RWPE1 (cell line): ENCODE measurements around the gene PROKR1.
A peak's percentile ranks its signal among the peaks of the same experiment; 100 is the strongest.

Source experiments
- CTCF ChIA-PET: fragments of 350-600 bp; sonication (Branson Sonifier 250); formaldehyde crosslinking; extraction: SDS; loops from one replicate; lab custom pipeline; 2021; lab: Yijun Ruan, JAX
- POLR2A ChIA-PET: fragments of 400-600 bp; formaldehyde crosslinking; extraction: SDS; loops from one replicate; lab custom pipeline; 2020; ENCODE audit warnings: antibody characterized with exemption; ENCODE audit not compliant: low non-redundant PET; lab: Yijun Ruan, JAX
- DNase-seq: peaks from one replicate; pipeline ENCODE4 v3.0.0; 2012; ENCODE audit warnings: low spot score
- H3K27ac ChIP-seq: fragments of 450-650 bp; 2 replicates; pipeline ENCODE4 v1.5.1; 2017
- CTCF ChIP-seq: fragments of 450-650 bp; conservative IDR thresholded peaks from 2 replicates; pipeline ENCODE4 v1.5.1; 2017; ENCODE audit warnings: low read depth, mild to moderate bottlenecking

The PROKR1 gene

GRCh38 chr2:68646303-68646702 lies 2.9 kb downstream of the PROKR1 start:
- DNase-seq, result no peak
- ChIA-PET POLR2A (no interaction called here), CTCF (interaction anchor here (0.6 to 1.7 kb wide), 6 partner anchors 16 to 183 kb away, joined by 4 to 5 read pairs (median 5); no protein-coding TSS in a partner anchor)
- H3K27ac ChIP-seq, result no peak overlapping the region
- TF ChIP-seq CTCF, result no peak

- POLR2A ChIA-PET, result no interaction called here
- DNase-seq, result no peak
- TF ChIP-seq CTCF, result no peak
- H3K27ac ChIP-seq, result no peak overlapping the region
- CTCF ChIA-PET, result no interaction called here
Measured at GRCh38 chr2:68650645-68651044, 7.3 kb downstream of the PROKR1 start.

- ChIA-PET POLR2A (no interaction called here), CTCF (interaction anchor here (0.6 kb wide), 2 partner anchors 269 to 280 kb away, joined by 3 to 4 read pairs; no protein-coding TSS in a partner anchor)
- H3K27ac ChIP-seq, result no peak overlapping the region
- no peak for TF ChIP-seq CTCF
- no peak for DNase-seq
Measured at GRCh38 chr2:68653034-68653433, 9.7 kb downstream of the PROKR1 start.

- peak; percentile 17 for DNase-seq
- CTCF ChIA-PET, result interaction anchor here (0.6 kb wide), 1 partner anchor 280 kb away, joined by 3 read pairs; no protein-coding TSS in a partner anchor
- no peak for TF ChIP-seq CTCF
- POLR2A ChIA-PET, result no interaction called here
- no peak overlapping the region for H3K27ac ChIP-seq
Measured at GRCh38 chr2:68653538-68653982, 10.2 kb downstream of the PROKR1 start.

- POLR2A ChIA-PET, result no interaction called here
Measured at GRCh38 chr2:68658266-68658665, 14.9 kb downstream of the PROKR1 start.

GRCh38 chr2:68659081-68659480 lies 15.7 kb downstream of the PROKR1 start:
- DNase-seq, result no peak
- ChIA-PET POLR2A (no interaction called here), CTCF (interaction anchor here (0.6 kb wide), 1 partner anchor 249 kb away, joined by 3 read pairs; no protein-coding TSS in a partner anchor)
- no peak overlapping the region for H3K27ac ChIP-seq
- no peak for TF ChIP-seq CTCF

More at GRCh38 chr2:68658266-68658665, 14.9 kb downstream of the PROKR1 start:
- CTCF ChIA-PET, result no interaction called here
- no peak for DNase-seq
- H3K27ac ChIP-seq, result no peak overlapping the region
- no peak for TF ChIP-seq CTCF
